OCI-LY7 (cell line): Measurements from ENCODE around the gene KHK. TPM values are rescaled to one million over a fixed set of nuclear protein-coding genes. Genes with fewer than 3 reads are reported as not detected.
"Not testable (repeated sequence)": the region's sequence is repeated elsewhere in the genome, so short reads cannot be mapped to it uniquely, and the experiment has no call there.

Source experiments
- BruUV-seq: library from RNA; stranded (reverse); fragments of 400-500 nt; replicated peaks from 2 replicates; lab custom pipeline; 2021; lab: Mats Ljungman, UMichigan
- CTCF ChIA-PET: fragments of 300-600 bp; sonication (Branson Sonifier 250); formaldehyde crosslinking; loops from one replicate; lab custom pipeline; 2022; ENCODE audit warnings: antibody characterized with exemption; ENCODE audit not compliant: unreplicated experiment; lab: Charles Lee
- POLR2A ChIA-PET: fragments of 300-600 bp; sonication (Branson Sonifier 250); formaldehyde crosslinking; loops from one replicate; lab custom pipeline; 2022; ENCODE audit warnings: antibody characterized with exemption; lab: Charles Lee
- DNase-seq: peaks from one replicate; pipeline ENCODE4 v3.0.0-alpha.2; 2015; ENCODE audit warnings: low spot score
- H2AFZ ChIP-seq: fragments of 200-600 bp; sonication (generic), shearing (Covaris generic); 2 replicates; pipeline ENCODE4 v1.6.1; 2014; ENCODE audit warnings: mild to moderate bottlenecking, antibody characterized with exemption, low read length, moderate library complexity
- H3K27ac ChIP-seq: fragments of 200-600 bp; sonication (generic); 2 replicates; pipeline ENCODE4 v1.5.1; 2014; ENCODE audit warnings: mixed run types, low read depth, mild to moderate bottlenecking, moderate library complexity, low read length, inconsistent platforms; ENCODE audit not compliant: poor library complexity, severe bottlenecking
- H3K36me3 ChIP-seq: fragments of 200-600 bp; sonication (generic); 2 replicates; pipeline ENCODE4 v1.6.1; 2014; ENCODE audit warnings: mild to moderate bottlenecking, antibody characterized with exemption, low read length, moderate library complexity, mixed read lengths; ENCODE audit not compliant: insufficient read depth
- H3K4me1 ChIP-seq: fragments of 200-600 bp; sonication (generic); 2 replicates; pipeline ENCODE4 v1.5.1; 2014; ENCODE audit warnings: mild to moderate bottlenecking, low read length; ENCODE audit not compliant: insufficient read depth, poor library complexity, severe bottlenecking
- H3K4me2 ChIP-seq: fragments of 200-600 bp; sonication (generic); 2 replicates; pipeline ENCODE4 v1.6.1; 2014; ENCODE audit warnings: mild to moderate bottlenecking, low read length
- H3K4me3 ChIP-seq: fragments of 200-600 bp; sonication (generic); 2 replicates; pipeline ENCODE4 v1.5.1; 2014; ENCODE audit warnings: mild to moderate bottlenecking, low read depth, low read length; ENCODE audit not compliant: poor library complexity, severe bottlenecking
- H3K79me2 ChIP-seq: fragments of 200-600 bp; sonication (generic); 2 replicates; pipeline ENCODE4 v1.6.1; 2016; ENCODE audit warnings: low read depth, mild to moderate bottlenecking, low read length, moderate library complexity, mixed read lengths; ENCODE audit not compliant: insufficient read depth
- H3K9me2 ChIP-seq: fragments of 200-600 bp; sonication (generic); 2 replicates; pipeline ENCODE4 v1.6.1; 2016; ENCODE audit warnings: mild to moderate bottlenecking, low read length, mixed read lengths; ENCODE audit not compliant: insufficient read depth
- H3K9me3 ChIP-seq: fragments of 200-600 bp; sonication (generic); 2 replicates; pipeline ENCODE4 v1.6.1; 2014; ENCODE audit warnings: mild to moderate bottlenecking, mixed run types, low read length, mixed read lengths
- H4K20me1 ChIP-seq: fragments of 200-600 bp; sonication (generic); 2 replicates; pipeline ENCODE4 v1.6.1; 2014; ENCODE audit warnings: mild to moderate bottlenecking, antibody characterized with exemption, low read length, moderate library complexity, mixed read lengths; ENCODE audit not compliant: insufficient read depth
- EZH2phosphoT487 ChIP-seq: fragments of 200-600 bp; sonication (generic); IDR thresholded peaks from 2 replicates; pipeline ENCODE4 v1.6.1; 2018; ENCODE audit warnings: low read depth, borderline replicate concordance, mild to moderate bottlenecking, mixed run types, antibody characterized with exemption, low read length, moderate library complexity, mixed read lengths
- intact Hi-C: fragments of 100-400 bp; cut with micrococcal nuclease; formaldehyde crosslinking; loops from one replicate; pipeline ENCODE4 v1.10.0; 2022; ENCODE audit not compliant: unreplicated experiment
- total RNA-seq, 2 experiments: library from RNA; depleted of rRNA in 1 of 2; stranded (reverse); fragments of >200 nt in 1 of 2; shearing (Covaris generic) in 1 of 2; gene quantifications; 2 replicates each; pipeline ENCODE4 v1.2.3, GENCODE V29; 2014 to 2022
- TF ChIP-seq, protein P1 (sequence below): fragments of 200-600 bp; sonication (generic); conservative IDR thresholded peaks from 2 replicates; pipeline ENCODE4 v1.5.1; 2014; ENCODE audit warnings: mild to moderate bottlenecking, antibody characterized with exemption, low read length, moderate library complexity, mixed read lengths

Gene KHK
- total RNA-seq, 2 experiments from 2014 or later = 9.7 to 17.9 TPM

DNA sequence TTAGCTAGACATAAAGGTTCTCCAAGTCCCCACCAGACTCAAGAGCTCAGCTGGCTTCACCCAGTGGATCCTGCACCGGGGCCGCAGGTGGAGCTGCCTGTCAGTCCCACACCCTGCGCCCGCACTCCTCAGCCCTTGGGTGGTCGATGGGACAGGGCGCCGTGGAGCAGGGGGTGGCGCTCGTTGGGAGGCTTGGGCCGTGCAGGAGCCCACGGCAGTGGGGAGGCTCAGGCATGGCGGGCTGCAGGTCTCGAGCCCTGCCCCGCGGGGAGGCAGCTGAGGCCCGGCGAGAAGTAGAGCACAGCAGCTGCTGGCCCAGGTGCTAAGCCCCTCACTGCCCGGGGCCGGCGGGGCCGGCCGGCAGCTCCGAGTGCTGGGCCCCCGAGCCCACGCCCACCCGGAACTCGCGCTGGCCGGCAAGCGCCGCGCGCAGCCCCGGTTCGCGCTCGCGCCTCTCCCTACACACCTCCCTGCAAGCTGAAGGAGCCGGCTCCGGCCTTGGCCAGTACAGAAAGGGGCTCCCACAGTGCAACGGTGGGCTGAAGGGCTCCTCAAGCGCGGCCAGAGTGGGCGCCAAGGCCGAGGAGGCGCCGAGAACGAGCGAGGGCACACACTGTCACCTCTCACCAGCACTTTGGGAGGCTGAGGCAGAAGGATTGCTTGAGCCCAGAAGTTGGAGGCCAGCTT, 25.0 kb downstream of the KHK start:
- H3K4me1 ChIP-seq, CTCF ChIA-PET, H4K20me1 ChIP-seq, H3K27ac ChIP-seq, H3K79me2 ChIP-seq, H3K9me2 ChIP-seq, H3K9me3 ChIP-seq, H2AFZ ChIP-seq, DNase-seq, BruUV-seq, H3K4me2 ChIP-seq, H3K36me3 ChIP-seq, H3K4me3 ChIP-seq: not testable (repeated sequence)
- intact Hi-C loops = loop anchor here (5.0 kb wide), 1 partner anchor 191 kb away; no protein-coding TSS in a partner anchor
- POLR2A ChIA-PET = interaction anchor here (0.6 kb wide), 1 partner anchor 138 kb away, joined by 4 read pairs; no protein-coding TSS in a partner anchor

DNA sequence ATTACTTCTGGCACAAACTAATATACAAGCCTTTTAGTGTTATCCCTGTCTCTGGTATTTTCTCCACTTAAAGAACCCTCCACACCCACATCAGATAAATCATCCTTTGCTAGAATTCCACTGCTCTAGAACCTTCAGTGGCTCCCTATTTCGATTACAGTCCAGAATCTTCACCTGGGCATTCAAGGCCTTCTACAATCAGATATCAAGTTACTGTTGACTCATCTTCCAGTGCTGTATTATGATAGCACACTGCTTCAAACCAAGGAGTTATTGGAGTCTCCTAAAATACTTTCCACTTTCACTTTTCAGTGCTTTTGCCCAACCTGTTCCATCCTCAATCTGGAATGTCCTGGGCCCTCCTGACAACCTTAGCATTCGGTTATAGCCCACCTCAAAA, 28.9 kb downstream of the KHK start:
- no peaks in the 10 kb centered on the region for H3K9me2 ChIP-seq
- BruUV-seq = no TSS peak
- no peak for TF ChIP-seq EZH2phosphoT487
- TF ChIP-seq, protein P1, sequence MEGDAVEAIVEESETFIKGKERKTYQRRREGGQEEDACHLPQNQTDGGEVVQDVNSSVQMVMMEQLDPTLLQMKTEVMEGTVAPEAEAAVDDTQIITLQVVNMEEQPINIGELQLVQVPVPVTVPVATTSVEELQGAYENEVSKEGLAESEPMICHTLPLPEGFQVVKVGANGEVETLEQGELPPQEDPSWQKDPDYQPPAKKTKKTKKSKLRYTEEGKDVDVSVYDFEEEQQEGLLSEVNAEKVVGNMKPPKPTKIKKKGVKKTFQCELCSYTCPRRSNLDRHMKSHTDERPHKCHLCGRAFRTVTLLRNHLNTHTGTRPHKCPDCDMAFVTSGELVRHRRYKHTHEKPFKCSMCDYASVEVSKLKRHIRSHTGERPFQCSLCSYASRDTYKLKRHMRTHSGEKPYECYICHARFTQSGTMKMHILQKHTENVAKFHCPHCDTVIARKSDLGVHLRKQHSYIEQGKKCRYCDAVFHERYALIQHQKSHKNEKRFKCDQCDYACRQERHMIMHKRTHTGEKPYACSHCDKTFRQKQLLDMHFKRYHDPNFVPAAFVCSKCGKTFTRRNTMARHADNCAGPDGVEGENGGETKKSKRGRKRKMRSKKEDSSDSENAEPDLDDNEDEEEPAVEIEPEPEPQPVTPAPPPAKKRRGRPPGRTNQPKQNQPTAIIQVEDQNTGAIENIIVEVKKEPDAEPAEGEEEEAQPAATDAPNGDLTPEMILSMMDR = no peak
- H3K27ac ChIP-seq = no peak overlapping the region
- intact Hi-C loops = no loop called here
- H3K9me3 ChIP-seq = no peaks in the 10 kb centered on the region
- DNase-seq = no peak
- H3K4me3 ChIP-seq = no peak overlapping the region
- H3K4me1 ChIP-seq = no peaks in the 10 kb centered on the region
- H3K4me2 ChIP-seq = no peak overlapping the region
- CTCF ChIA-PET = no interaction called here
- POLR2A ChIA-PET = interaction anchor here (0.6 to 0.9 kb wide), 3 partner anchors 21 to 275 kb away, joined by 3 to 5 read pairs (median 3); no protein-coding TSS in a partner anchor
- H3K36me3 ChIP-seq = no peaks in the 10 kb centered on the region
- no peak overlapping the region for H2AFZ ChIP-seq
- H3K79me2 ChIP-seq = no peaks in the 10 kb centered on the region
- no peaks in the 10 kb centered on the region for H4K20me1 ChIP-seq

DNA sequence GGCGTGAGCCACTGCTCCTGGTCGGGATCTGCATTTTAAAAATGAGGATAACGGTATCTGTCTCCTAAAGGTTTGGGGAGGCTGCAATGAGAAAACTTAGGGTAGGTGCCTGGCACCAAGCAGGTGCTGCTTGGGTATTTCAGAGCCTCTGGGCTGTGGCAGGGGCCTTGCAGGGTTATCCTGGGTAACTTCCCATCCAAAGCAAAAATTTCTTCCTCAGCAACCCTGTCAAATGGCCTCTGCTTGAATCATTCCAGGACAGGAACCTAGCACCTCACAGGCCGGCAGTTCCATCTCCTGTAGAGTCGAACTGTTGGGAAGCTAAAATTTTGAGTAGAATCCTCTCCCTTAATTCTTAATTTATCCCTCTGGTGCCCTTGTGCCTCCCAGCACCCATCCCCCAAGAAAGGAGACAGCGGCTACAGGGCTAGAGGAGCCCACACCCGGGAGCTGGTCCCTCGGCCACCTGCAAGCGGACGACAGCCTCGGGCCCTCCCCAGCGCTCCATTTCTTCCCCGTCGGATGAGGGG, 31.5 kb downstream of the KHK start:
- Histone ChIP-seq H3K36me3 (no peaks in the 10 kb centered on the region), H3K9me2 (no peaks in the 10 kb centered on the region), H3K4me3 (no peak overlapping the region), H2AFZ (no peak overlapping the region), H3K4me2 (peak overlapping the region; percentile 15; the same call in 1 of the 2 replicates), H3K79me2 (no peaks in the 10 kb centered on the region), H3K4me1 (no peaks in the 10 kb centered on the region), H4K20me1 (no peaks in the 10 kb centered on the region), H3K27ac (no peak overlapping the region), H3K9me3 (no peaks in the 10 kb centered on the region)
- intact Hi-C loops = no loop called here
- ChIA-PET POLR2A (no interaction called here), CTCF (no interaction called here)
- no peak for DNase-seq
- 0 out of 2 replicates have a peak, but pooled peaks have one; percentile 73 for TF ChIP-seq EZH2phosphoT487
- TF ChIP-seq, protein P1 = no peak
- BruUV-seq = no TSS peak
